HL-60 (cell line): Measurements from ENCODE around the gene TDRD9.

Experiments used
- DNase-seq, 2 experiments: peaks; one replicate each; pipeline ENCODE4 v3.0.0-alpha.2; 2010 to 2020; ENCODE audit warnings: low read depth in 1 of 2, low spot score in 1 of 2
- H3K27ac ChIP-seq: fragments of 250-450 bp; sonication (Bioruptor Pico); replicated peaks from 2 replicates; pipeline ENCODE4 v1.5.1; 2020; ENCODE audit warnings: mild to moderate bottlenecking, moderate library complexity
- H3K27me3 ChIP-seq: fragments of 250-450 bp; sonication (Bioruptor Pico); 2 replicates; pipeline ENCODE4 v1.5.1; 2021; ENCODE audit warnings: mild to moderate bottlenecking, moderate library complexity; ENCODE audit not compliant: insufficient read depth, poor library complexity, severe bottlenecking
- H3K4me3 ChIP-seq: replicated peaks from 2 replicates; pipeline ENCODE4 v1.5.1; 2011; ENCODE audit warnings: mild to moderate bottlenecking, control low read depth, low read length; ENCODE audit not compliant: insufficient read depth
- CTCF ChIP-seq: IDR thresholded peaks from one replicate; pipeline ENCODE4 v1.5.1; 2011; ENCODE audit warnings: low read length, control low read depth, inconsistent platforms; ENCODE audit not compliant: insufficient read depth
- GABPA ChIP-seq: IDR thresholded peaks from 2 replicates; pipeline ENCODE4 v1.6.1; 2012; ENCODE audit warnings: low read depth
- POLR2AphosphoS5 ChIP-seq: IDR thresholded peaks from 2 replicates; pipeline ENCODE4 v1.6.1; 2012; ENCODE audit warnings: low read depth
- REST ChIP-seq: IDR thresholded peaks from 2 replicates; pipeline ENCODE4 v1.6.1; 2012; ENCODE audit warnings: low read depth; ENCODE audit not compliant: insufficient replicate concordance
- SPI1 ChIP-seq: IDR thresholded peaks from 2 replicates; pipeline ENCODE4 v1.6.1; 2012; ENCODE audit warnings: low read depth, mild to moderate bottlenecking, borderline replicate concordance

Gene TDRD9

GRCh38 chr14:103891667-103892215, 36.5 kb upstream of the TDRD9 start:
- Histone ChIP-seq H3K27me3 (no peaks in the 10 kb centered on the region), H3K27ac (no peak overlapping the region), H3K4me3 (no peak overlapping the region)
- DNase-seq = no peak
- TF ChIP-seq GABPA = no peak
- no peak for TF ChIP-seq REST
- TF ChIP-seq POLR2AphosphoS5 = no peak
- TF ChIP-seq SPI1 = no peak
- no peak for TF ChIP-seq CTCF

GRCh38 chr14:103892247-103892646, 36.0 kb upstream of the TDRD9 start:
- no peak for DNase-seq
- H3K27ac ChIP-seq = no peak overlapping the region
- TF ChIP-seq REST (no peak), SPI1 (no peak), POLR2AphosphoS5 (no peak), GABPA (no peak), CTCF (no peak)
- no peaks in the 10 kb centered on the region for H3K27me3 ChIP-seq
- no peak overlapping the region for H3K4me3 ChIP-seq

GRCh38 chr14:103894034-103894722, 34.1 kb upstream of the TDRD9 start:
- TF ChIP-seq REST (no peak), POLR2AphosphoS5 (no peak), GABPA (no peak)
- no peak overlapping the region for H3K27ac ChIP-seq
- no peaks in the 10 kb centered on the region for H3K27me3 ChIP-seq
- DNase-seq = no peak
- no peak overlapping the region for H3K4me3 ChIP-seq
